GM06990 (cell line): Measurements from ENCODE around the gene RABEPK.
"Not testable (repeated sequence)": the region's sequence is repeated elsewhere in the genome, so short reads cannot be mapped to it uniquely, and the experiment has no call there.

Experiments
- DNase-seq: peaks from one replicate; pipeline ENCODE4 v3.0.0-alpha.2; 2011; ENCODE audit not compliant: insufficient read length; ENCODE audit errors: extremely low read depth
- H3K27me3 ChIP-seq: replicated peaks from 2 replicates; pipeline ENCODE4 v1.6.0; 2011; ENCODE audit warnings: low read length; ENCODE audit not compliant: control insufficient read depth, insufficient read depth
- H3K36me3 ChIP-seq: 2 replicates; pipeline ENCODE4 v1.5.1; 2011; ENCODE audit warnings: low read length; ENCODE audit not compliant: control insufficient read depth, insufficient read depth
- H3K4me3 ChIP-seq: replicated peaks from 2 replicates; pipeline ENCODE4 v1.5.1; 2011; ENCODE audit warnings: low read depth, mild to moderate bottlenecking, control low read depth, low read length
- CTCF ChIP-seq: IDR thresholded peaks from 2 replicates; pipeline ENCODE4 v1.5.1; 2011; ENCODE audit warnings: low read length, control low read depth, mild to moderate bottlenecking, inconsistent platforms; ENCODE audit not compliant: insufficient read depth, poor library complexity, severe bottlenecking

Gene RABEPK

GRCh38 chr9:125189361-125190289 is 10.7 kb upstream of the RABEPK start, which contains the start of gene PPP6C:
Gene PPP6C, minus strand, starts transcription at chr9:125189803. Its CDS starts 85 bp downstream, at chr9:125189718.
- Histone ChIP-seq H3K4me3 (peak within 1 kb of the TSS; percentile 99), H3K27me3 (no peaks in the 10 kb centered on the region), H3K36me3 (no peaks in the 10 kb centered on the region)
- DNase-seq, result peak; percentile 97
- peak; percentile 86 for TF ChIP-seq CTCF

GRCh38 chr9:125190361-125190801 is 10.0 kb upstream of the RABEPK start:
- TF ChIP-seq CTCF, result no peak
- no peak for DNase-seq
- Histone ChIP-seq H3K36me3 (no peaks in the 10 kb centered on the region), H3K4me3 (peak overlapping the region; percentile 99), H3K27me3 (no peaks in the 10 kb centered on the region)

GRCh38 chr9:125194466-125194865 is 5.9 kb upstream of the RABEPK start:
- not testable (repeated sequence) for DNase-seq, H3K27me3 ChIP-seq, H3K36me3 ChIP-seq

GRCh38 chr9:125195591-125195990 is 4.8 kb upstream of the RABEPK start:
- not testable (repeated sequence) for H3K36me3 ChIP-seq, H3K4me3 ChIP-seq, DNase-seq, H3K27me3 ChIP-seq

More at GRCh38 chr9:125194466-125194865, 5.9 kb upstream of the RABEPK start:
- not testable (repeated sequence) for H3K4me3 ChIP-seq

- H3K27me3 ChIP-seq, result no peaks in the 10 kb centered on the region
- TF ChIP-seq CTCF, result no peak
- no peak for DNase-seq
- peaks cover 7% of the 10 kb centered on the region; the same call in 1 of the 2 replicates for H3K36me3 ChIP-seq
- H3K4me3 ChIP-seq, result no peak overlapping the region
These were observed 2.7 kb downstream of the RABEPK start for GRCh38 chr9:125202846-125203618.

- DNase-seq, result no peak
- Histone ChIP-seq H3K27me3 (no peaks in the 10 kb centered on the region), H3K36me3 (peaks cover 8% of the 10 kb centered on the region), H3K4me3 (no peak overlapping the region)
- no peak for TF ChIP-seq CTCF
These were observed 4.1 kb downstream of the RABEPK start for GRCh38 chr9:125204477-125204876.
